Neural cell (in vitro differentiated cells): ENCODE measurements around the gene CEACAM18. TPM values are rescaled to one million over a fixed set of nuclear protein-coding genes. Genes with fewer than 3 reads are reported as not detected.

Experiments used
- H2AFZ ChIP-seq: fragments of 200-600, 300-800 bp; sonication (generic), shearing (Covaris generic); 2 replicates; pipeline ENCODE4 v1.6.0; 2014; ENCODE audit warnings: low read depth, mild to moderate bottlenecking, antibody characterized with exemption, low read length, moderate library complexity
- H3F3A ChIP-seq: fragments of 200-600 bp; shearing (Covaris generic); 2 replicates; pipeline ENCODE4 v1.6.1; 2016; ENCODE audit warnings: mild to moderate bottlenecking, moderate library complexity, mixed read lengths, antibody characterized with exemption, low read length; ENCODE audit not compliant: insufficient read depth, poor library complexity, severe bottlenecking
- H3K27ac ChIP-seq: fragments of 200-600, 300-800 bp; sonication (generic), shearing (Covaris generic); 2 replicates; pipeline ENCODE4 v1.5.1; 2014; ENCODE audit warnings: mild to moderate bottlenecking, low read length, moderate library complexity
- H3K27me3 ChIP-seq: fragments of 300-800, 200-600 bp; sonication (generic), shearing (Covaris generic); 2 replicates; pipeline ENCODE4 v1.6.0; 2014; ENCODE audit warnings: mild to moderate bottlenecking, low read depth, low read length, moderate library complexity; ENCODE audit not compliant: insufficient read depth
- H3K36me3 ChIP-seq: fragments of 300-800, 200-600 bp; sonication (generic), shearing (Covaris generic); 2 replicates; pipeline ENCODE4 v1.5.1; 2014; ENCODE audit warnings: mild to moderate bottlenecking, antibody characterized with exemption, low read length, moderate library complexity; ENCODE audit not compliant: insufficient read depth
- H3K4me2 ChIP-seq: fragments of 300-800, 200-600 bp; sonication (generic), shearing (Covaris generic); 2 replicates; pipeline ENCODE4 v1.6.0; 2014; ENCODE audit warnings: mild to moderate bottlenecking, low read length
- H3K4me3 ChIP-seq: fragments of 300-800, 200-600 bp; sonication (generic), shearing (Covaris generic); 2 replicates; pipeline ENCODE4 v1.5.1; 2014; ENCODE audit warnings: mild to moderate bottlenecking, low read length, moderate library complexity
- H3K79me2 ChIP-seq: fragments of 200-600 bp; shearing (Covaris generic); replicated peaks from 2 replicates; pipeline ENCODE4 v1.6.0; 2014; ENCODE audit warnings: mild to moderate bottlenecking, low read length, moderate library complexity; ENCODE audit not compliant: insufficient read depth
- H3K9ac ChIP-seq: fragments of 300-800, 200-600 bp; sonication (generic), shearing (Covaris generic); 2 replicates; pipeline ENCODE4 v1.6.1; 2016; ENCODE audit warnings: mild to moderate bottlenecking, low read length, mixed read lengths
- H3K9me2 ChIP-seq: fragments of 200-600 bp; shearing (Covaris generic); 2 replicates; pipeline ENCODE4 v1.6.1; 2016; ENCODE audit warnings: mild to moderate bottlenecking, low read length, mixed read lengths; ENCODE audit not compliant: insufficient read depth
- H3K9me3 ChIP-seq: fragments of 200-600, 300-800 bp; sonication (generic), shearing (Covaris generic); 2 replicates; pipeline ENCODE4 v1.6.1; 2016; ENCODE audit warnings: mild to moderate bottlenecking, mixed run types, low read length, moderate library complexity, mixed read lengths
- H4K20me1 ChIP-seq: fragments of 200-600 bp; shearing (Covaris generic); 2 replicates; pipeline ENCODE4 v1.6.1; 2016; ENCODE audit warnings: mild to moderate bottlenecking, mixed run types; ENCODE audit not compliant: insufficient read depth
- EP300 ChIP-seq: fragments of 450-650 bp; conservative IDR thresholded peaks from 2 replicates; pipeline ENCODE4 v1.6.1; 2014; ENCODE audit warnings: antibody characterized with exemption, mild to moderate bottlenecking, moderate library complexity; ENCODE audit not compliant: poor library complexity, severe bottlenecking
- EZH2 ChIP-seq: fragments of 200-600, 300-800 bp; shearing (Covaris generic), sonication (generic); IDR thresholded peaks from 2 replicates; pipeline ENCODE4 v1.6.1; 2014; ENCODE audit warnings: antibody characterized with exemption, low read length, borderline replicate concordance, mild to moderate bottlenecking; ENCODE audit not compliant: insufficient read depth, poor library complexity, severe bottlenecking
- MXI1 ChIP-seq: fragments of 450-650 bp; conservative IDR thresholded peaks from 2 replicates; pipeline ENCODE4 v1.6.1; 2014; ENCODE audit warnings: antibody characterized with exemption, mild to moderate bottlenecking; ENCODE audit not compliant: poor library complexity, severe bottlenecking
- POLR2AphosphoS5 ChIP-seq: IDR thresholded peaks from 2 replicates; pipeline ENCODE4 v1.6.1; 2012
- RAD21 ChIP-seq: fragments of 450-650 bp; conservative IDR thresholded peaks from 2 replicates; pipeline ENCODE4 v1.6.1; 2014; ENCODE audit warnings: antibody characterized with exemption, mild to moderate bottlenecking, moderate library complexity
- SMC3 ChIP-seq: fragments of 450-650 bp; conservative IDR thresholded peaks from 2 replicates; pipeline ENCODE4 v1.6.1; 2014; ENCODE audit warnings: antibody characterized with exemption, mild to moderate bottlenecking, moderate library complexity; ENCODE audit not compliant: poor library complexity
- TAF1 ChIP-seq: IDR thresholded peaks from 2 replicates; pipeline ENCODE4 v1.6.1; 2012; ENCODE audit warnings: low read depth
- polyA plus RNA-seq: library from polyadenylated mRNA; depleted of rRNA; stranded (reverse); fragments of >200 nt; gene quantifications from 2 replicates; pipeline ENCODE4 v1.2.3, GENCODE V29; 2014
- TF ChIP-seq, protein P1 (sequence below): IDR thresholded peaks from 2 replicates; pipeline ENCODE4 v1.6.1; 2012; ENCODE audit warnings: borderline replicate concordance
- TF ChIP-seq, protein P2 (sequence below): fragments of 450-650 bp; IDR thresholded peaks from 2 replicates; pipeline ENCODE4 v1.5.1; 2014; ENCODE audit warnings: antibody characterized with exemption, mild to moderate bottlenecking, moderate library complexity; ENCODE audit not compliant: poor library complexity, severe bottlenecking

CEACAM18 gene
- polyA plus RNA-seq, 1 donor from 2014 or later = not detected

DNA sequence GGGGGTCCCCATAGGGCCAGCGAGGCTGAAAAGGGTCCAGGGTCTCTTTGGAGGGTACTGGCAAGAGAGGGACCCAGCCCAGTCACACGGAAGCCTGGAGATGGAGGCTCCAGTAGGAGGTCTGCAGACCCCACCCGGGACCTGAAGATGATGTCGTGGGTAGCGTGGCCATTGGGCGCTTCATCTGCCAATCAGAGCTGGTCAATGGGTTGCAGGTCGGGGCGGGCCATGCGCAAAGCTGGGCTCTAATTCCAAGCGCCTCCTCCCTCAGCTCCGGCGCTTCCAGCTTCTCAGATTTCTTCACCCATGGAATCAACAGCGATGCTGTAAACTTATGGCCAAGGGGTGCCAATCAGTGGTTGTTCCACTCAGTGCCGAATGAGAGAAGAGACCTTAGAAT lies 12.3 kb downstream of the CEACAM18 start:
- no peak overlapping the region for H2AFZ ChIP-seq
- TF ChIP-seq POLR2AphosphoS5 = no peak
- TF ChIP-seq EZH2 = no peak
- TF ChIP-seq, protein P1, sequence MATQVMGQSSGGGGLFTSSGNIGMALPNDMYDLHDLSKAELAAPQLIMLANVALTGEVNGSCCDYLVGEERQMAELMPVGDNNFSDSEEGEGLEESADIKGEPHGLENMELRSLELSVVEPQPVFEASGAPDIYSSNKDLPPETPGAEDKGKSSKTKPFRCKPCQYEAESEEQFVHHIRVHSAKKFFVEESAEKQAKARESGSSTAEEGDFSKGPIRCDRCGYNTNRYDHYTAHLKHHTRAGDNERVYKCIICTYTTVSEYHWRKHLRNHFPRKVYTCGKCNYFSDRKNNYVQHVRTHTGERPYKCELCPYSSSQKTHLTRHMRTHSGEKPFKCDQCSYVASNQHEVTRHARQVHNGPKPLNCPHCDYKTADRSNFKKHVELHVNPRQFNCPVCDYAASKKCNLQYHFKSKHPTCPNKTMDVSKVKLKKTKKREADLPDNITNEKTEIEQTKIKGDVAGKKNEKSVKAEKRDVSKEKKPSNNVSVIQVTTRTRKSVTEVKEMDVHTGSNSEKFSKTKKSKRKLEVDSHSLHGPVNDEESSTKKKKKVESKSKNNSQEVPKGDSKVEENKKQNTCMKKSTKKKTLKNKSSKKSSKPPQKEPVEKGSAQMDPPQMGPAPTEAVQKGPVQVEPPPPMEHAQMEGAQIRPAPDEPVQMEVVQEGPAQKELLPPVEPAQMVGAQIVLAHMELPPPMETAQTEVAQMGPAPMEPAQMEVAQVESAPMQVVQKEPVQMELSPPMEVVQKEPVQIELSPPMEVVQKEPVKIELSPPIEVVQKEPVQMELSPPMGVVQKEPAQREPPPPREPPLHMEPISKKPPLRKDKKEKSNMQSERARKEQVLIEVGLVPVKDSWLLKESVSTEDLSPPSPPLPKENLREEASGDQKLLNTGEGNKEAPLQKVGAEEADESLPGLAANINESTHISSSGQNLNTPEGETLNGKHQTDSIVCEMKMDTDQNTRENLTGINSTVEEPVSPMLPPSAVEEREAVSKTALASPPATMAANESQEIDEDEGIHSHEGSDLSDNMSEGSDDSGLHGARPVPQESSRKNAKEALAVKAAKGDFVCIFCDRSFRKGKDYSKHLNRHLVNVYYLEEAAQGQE = no peak
- TF ChIP-seq RAD21 = no peak
- no peak for TF ChIP-seq SMC3
- TF ChIP-seq MXI1 = no peak
- TF ChIP-seq TAF1 = no peak
- TF ChIP-seq, protein P2, sequence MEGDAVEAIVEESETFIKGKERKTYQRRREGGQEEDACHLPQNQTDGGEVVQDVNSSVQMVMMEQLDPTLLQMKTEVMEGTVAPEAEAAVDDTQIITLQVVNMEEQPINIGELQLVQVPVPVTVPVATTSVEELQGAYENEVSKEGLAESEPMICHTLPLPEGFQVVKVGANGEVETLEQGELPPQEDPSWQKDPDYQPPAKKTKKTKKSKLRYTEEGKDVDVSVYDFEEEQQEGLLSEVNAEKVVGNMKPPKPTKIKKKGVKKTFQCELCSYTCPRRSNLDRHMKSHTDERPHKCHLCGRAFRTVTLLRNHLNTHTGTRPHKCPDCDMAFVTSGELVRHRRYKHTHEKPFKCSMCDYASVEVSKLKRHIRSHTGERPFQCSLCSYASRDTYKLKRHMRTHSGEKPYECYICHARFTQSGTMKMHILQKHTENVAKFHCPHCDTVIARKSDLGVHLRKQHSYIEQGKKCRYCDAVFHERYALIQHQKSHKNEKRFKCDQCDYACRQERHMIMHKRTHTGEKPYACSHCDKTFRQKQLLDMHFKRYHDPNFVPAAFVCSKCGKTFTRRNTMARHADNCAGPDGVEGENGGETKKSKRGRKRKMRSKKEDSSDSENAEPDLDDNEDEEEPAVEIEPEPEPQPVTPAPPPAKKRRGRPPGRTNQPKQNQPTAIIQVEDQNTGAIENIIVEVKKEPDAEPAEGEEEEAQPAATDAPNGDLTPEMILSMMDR = no peak
- no peak for TF ChIP-seq EP300
- no peaks in the 10 kb centered on the region for H3K27me3 ChIP-seq
- no peaks in the 10 kb centered on the region for H3K36me3 ChIP-seq
- no peaks in the 10 kb centered on the region for H3K79me2 ChIP-seq
- H3K27ac ChIP-seq = no peak overlapping the region
- no peak overlapping the region for H3K4me2 ChIP-seq
- H3K9ac ChIP-seq = no peak overlapping the region
- no peaks in the 10 kb centered on the region for H3F3A ChIP-seq
- H3K9me3 ChIP-seq = no peaks in the 10 kb centered on the region
- no peaks in the 10 kb centered on the region for H4K20me1 ChIP-seq
- no peaks in the 10 kb centered on the region for H3K9me2 ChIP-seq
- no peak overlapping the region for H3K4me3 ChIP-seq

DNA sequence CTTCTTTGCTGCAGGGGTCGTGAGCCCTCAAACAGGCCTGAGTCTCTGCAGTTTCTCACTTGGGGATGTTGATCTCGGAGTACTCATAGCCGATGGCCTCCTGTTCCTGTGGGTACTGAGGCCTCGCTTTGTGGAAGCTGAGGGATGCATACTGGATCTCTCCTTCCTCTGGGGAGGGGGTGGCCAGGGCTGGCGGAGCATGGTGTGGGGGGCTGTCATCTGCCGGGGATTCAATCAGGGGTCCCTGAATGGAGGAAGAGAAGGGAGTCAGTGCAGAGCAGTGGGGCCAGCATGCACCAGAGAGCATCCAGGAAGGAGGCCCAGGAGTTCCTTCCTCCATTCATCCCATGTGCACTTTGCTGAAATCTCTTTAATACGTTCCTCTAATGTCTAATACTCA lies 13.2 kb downstream of the CEACAM18 start:
- Histone ChIP-seq H3K36me3 (no peaks in the 10 kb centered on the region), H3K9ac (no peak overlapping the region), H2AFZ (no peak overlapping the region), H3K4me2 (no peak overlapping the region), H3K4me3 (no peak overlapping the region), H3K27ac (no peak overlapping the region), H3K27me3 (no peaks in the 10 kb centered on the region), H4K20me1 (no peaks in the 10 kb centered on the region), H3F3A (no peaks in the 10 kb centered on the region), H3K9me3 (no peaks in the 10 kb centered on the region), H3K9me2 (no peaks in the 10 kb centered on the region), H3K79me2 (no peaks in the 10 kb centered on the region)
- TF ChIP-seq TAF1 (no peak), EZH2 (no peak), SMC3 (no peak), POLR2AphosphoS5 (no peak), RAD21 (no peak), EP300 (no peak), MXI1 (no peak)
- TF ChIP-seq, protein P1 = no peak
- TF ChIP-seq, protein P2 = no peak
